HG03432 (cell line): ENCODE data around the gene TOMM40L.
A peak's percentile ranks its signal among the peaks of the same experiment; 100 is the strongest.

ENCODE experiments used
- ATAC-seq: cut with Tn5 transposase; IDR thresholded peaks from one replicate; pipeline ENCODE4 v1.9.1; 2021; ENCODE audit warnings: mild to moderate bottlenecking, moderate library complexity; ENCODE audit not compliant: unreplicated experiment

TOMM40L gene

GRCh38 chr1:161196521-161197451, 29.1 kb upstream of the TOMM40L start:
- no peak for ATAC-seq

- no peak for ATAC-seq
These were observed 28.2 kb upstream of the TOMM40L start for GRCh38 chr1:161197560-161198193.

DNA sequence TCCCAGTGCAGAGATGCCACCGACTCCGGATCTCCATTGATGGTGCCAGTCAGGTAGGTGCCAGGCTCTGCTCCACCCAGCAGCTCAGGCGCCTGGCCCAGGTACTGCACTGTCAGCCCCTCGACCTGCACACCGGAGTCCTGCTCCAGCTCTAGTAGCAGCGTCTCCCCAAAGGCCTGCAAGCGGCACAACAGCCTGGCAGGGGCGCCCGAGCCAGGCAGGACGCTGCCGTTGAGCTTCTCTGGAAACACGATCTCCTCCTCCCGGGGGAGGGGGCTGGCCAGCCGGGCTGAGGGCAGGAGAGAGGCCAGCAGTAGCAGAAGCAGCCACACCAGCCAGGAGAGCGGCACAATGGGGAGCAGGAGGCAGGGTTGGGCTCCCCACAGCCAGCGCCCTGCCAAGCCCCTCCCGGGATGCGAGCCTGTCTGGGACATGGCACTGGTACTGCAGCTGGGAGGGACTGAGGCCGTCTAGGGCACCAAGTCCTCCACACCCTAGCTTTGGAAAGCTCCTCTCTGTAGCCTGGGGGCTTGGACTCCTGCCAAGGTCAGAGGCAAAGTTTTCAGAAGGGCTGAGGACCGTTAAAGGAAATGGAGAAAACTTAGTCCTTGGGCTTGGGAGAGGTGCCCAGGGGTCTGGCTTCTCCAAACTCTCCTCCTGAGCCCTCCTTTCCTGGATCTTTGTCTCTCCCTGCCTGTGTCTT, 27.5 kb upstream of the TOMM40L start:
- ATAC-seq = no peak

DNA sequence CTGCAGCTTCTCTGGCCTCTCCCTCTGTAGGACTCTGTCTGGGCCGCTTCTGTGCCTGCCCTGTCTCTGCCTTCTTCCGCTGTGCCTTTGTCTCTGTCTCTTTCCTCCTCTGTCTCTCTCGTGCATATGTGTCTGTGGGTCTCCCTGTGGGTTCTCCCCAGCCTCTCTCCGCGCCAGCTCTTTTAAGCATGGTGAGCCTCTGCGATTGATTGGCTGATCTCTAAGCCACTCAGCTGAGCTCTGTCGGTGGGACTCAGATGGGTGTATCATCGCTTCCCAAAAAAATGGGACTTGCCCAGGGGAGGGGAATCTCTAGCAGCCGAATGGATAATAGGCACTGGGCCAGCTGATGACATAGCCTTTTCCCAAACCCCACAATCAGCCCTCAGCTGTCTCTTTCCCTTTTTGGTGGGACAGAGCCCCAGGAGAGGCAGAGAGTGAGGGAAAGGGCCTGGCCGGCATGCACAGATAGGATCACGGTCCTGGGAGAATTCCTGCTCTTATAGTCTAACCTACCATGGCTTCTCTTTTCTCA, 26.9 kb upstream of the TOMM40L start, which contains the start of gene ADAMTS4:
Gene ADAMTS4 (minus strand): TSS at position 158 of the 535 bp plus-strand sequence. CDS start 427 bp downstream, outside the sequence.
- ATAC-seq = no peak

DNA sequence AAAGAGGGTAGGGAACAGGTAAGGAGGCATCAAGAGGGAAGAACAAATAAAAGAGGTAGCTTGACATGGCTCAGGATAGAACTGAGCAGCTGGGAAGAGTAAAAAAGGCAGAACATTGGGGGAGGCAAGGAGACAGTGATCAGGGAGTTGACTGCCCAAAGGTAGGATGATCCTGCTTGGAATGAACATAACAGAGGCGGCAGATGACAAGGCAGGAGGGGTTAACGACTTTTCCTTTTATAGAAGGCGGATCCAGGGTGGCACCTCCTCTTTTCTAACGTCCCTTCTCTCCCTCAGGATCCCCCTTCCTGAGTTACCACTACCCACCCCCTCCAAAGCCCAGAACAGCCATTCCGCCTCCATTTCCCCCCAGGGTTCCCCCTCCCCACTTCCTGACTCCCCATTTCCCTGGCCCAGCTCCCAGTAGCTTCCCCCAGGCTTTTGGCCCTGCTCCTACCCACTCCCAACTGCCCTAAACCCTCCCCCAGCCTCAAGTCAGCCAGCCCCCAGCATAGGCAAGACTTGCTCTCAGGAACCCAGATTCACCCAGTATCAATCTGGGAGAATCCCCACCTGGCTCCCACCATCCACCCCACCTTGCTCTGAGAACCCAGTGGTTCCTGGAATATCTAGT, 26.2 kb upstream of the TOMM40L start:
- no peak for ATAC-seq

GRCh38 chr1:161200421-161200991, 25.4 kb upstream of the TOMM40L start:
- no peak for ATAC-seq

DNA sequence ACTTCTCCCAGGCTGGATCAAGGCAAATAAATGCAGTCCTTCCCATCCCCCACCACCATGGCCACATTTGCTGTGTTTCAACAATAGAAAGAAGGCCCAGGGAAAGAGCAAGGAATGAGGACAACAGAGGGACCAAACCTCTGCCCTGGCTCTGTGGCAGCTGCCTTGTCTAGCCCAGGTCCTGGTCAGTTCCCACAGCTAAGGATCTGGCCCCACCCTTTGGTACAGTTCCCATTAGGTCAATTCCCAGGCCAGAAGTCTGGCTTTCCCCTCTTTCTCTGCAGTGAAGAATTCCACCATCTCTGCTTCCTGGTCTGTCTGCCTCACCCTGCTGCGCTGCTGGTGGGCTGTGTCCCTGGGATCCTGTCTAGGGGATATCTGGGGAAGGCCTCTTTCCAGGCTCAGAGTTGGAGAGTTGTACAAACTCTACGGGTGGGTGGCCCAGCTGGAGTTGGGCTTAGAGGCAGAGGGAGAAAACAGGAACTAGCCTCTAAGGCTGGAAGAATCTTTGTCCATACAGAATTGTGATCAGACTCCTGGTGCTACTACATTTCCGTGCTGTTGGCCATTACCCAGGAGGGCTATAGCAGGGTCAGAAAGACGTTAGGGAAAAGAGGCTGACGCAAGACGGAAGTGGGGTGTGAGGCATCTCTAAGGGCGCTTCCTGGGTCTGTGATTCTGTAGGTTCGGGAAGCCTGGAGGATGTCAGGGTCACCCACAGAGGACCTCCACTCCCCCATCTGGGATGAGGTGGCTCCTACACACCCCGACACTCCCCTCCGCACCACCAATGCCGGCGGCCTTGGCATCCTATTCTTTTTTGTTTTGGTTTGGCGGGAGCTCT, 24.6 kb upstream of the TOMM40L start:
- no peak for ATAC-seq

DNA sequence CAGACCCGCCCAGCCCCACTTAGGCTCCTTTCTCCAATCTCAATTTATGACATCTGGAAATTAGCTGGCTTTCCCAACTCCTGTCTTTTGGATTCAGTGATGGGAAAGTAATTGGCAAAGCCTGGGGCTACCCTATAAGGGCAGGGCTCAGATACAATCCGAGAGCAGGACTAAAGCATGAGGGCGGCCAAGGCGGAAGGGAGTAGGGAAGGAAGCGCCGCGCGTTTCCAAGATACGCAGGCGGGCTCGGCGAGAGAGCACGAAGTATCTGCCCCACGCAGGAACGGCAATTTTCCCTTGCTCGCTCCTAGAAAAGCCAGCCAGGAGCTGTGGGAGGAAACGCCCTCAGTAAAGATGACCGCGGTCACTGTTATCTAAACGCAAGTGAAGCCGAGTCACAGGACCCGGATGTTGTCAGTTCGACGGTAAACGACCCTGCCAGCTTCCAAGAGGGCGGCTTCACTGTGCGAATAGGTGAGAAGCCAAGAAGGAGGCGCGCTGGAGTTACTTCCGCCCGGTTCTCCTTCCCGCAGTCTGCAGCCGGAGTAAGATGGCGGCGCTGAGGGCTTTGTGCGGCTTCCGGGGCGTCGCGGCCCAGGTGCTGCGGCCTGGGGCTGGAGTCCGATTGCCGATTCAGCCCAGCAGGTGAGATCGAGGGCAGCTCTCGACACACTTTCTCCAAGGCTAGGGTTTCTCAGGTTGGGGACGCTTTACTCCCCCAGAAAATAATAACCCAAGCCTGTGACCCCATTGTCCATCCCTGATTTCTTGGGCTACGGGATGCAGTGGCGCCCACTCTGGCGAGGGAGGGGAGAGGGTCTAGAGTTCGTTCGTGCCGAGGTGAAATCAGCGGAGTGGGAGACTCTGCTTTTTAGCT, 23.8 kb upstream of the TOMM40L start, which contains the start of gene NDUFS2:
Gene NDUFS2 (plus strand): TSS at position 532 of the 877 bp plus-strand sequence. CDS start 19 bp downstream, at position 551.
- peak; percentile 95 for ATAC-seq

GRCh38 chr1:161206411-161207140, 19.3 kb upstream of the TOMM40L start:
- ATAC-seq = no peak

DNA sequence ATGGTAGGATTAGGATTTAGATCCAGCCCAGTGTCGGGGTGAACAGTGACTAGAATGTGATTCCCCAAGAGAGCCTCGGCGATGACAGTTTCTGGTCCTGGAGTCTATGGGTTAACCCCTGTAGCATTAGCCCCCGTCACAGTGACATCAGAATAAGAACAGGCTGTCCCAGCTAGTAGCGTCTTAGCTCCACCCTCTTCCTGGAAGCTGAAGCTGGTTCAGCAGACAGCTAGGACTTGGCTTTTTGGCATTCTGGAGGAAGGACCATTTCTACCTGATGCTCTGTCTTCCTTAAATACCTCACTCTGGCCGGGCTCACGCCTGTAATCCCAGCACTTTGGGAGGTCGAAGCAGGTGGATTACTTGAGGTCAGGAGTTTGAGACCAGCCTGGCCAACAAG, 18.7 kb upstream of the TOMM40L start:
- ATAC-seq = no peak

DNA sequence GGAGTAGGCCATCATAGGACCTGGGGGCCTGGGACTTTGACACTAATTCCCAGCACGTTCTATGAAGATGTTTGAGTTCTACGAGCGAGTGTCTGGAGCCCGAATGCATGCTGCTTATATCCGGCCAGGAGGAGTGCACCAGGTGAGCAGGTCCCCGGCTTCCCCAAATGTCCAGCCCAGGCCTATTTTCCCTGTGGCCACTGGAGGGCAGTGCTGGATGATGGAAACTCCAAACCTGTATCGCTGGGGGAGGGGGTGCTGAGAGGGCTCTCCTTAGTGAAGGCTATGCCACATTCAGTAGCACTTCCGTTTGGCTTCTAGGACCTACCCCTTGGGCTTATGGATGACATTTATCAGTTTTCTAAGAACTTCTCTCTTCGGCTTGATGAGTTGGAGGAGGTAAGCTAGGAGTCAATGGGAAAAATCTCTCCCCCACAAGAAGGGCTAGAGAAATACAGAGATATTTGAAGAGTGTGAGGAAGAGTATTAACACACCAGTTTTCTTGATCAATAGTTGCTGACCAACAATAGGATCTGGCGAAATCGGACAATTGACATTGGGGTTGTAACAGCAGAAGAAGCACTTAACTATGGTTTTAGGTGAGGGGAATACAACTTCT, 16.0 kb upstream of the TOMM40L start:
- ATAC-seq = no peak

DNA sequence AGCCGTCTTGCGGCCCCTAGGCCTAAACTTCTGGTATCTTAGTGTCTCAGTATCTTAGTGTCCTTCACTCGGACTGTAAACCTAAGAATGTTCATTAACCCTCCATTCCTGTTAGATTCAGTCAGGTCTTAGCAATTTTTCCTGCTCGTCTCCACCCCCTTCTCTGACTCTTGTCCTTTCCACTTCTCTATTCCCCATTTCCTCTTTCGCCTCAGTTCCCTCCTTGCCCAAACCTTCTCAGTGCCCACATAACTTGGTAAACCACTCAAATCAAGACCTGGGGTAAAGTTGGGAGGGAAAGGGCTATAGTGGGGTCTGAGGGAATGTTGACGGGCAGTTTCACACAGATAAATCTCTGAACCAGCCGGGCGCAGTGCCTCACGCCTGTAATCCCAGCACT, 11.5 kb upstream of the TOMM40L start:
- ATAC-seq = no peak

GRCh38 chr1:161215076-161215475, 10.8 kb upstream of the TOMM40L start, which contains the start of gene FCER1G:
Gene FCER1G, plus strand, starts transcription at chr1:161215295. Its CDS starts 27 bp downstream, at chr1:161215322.
- no peak for ATAC-seq

GRCh38 chr1:161216945-161217712, 8.7 kb upstream of the TOMM40L start:
- peak; percentile 89 for ATAC-seq

DNA sequence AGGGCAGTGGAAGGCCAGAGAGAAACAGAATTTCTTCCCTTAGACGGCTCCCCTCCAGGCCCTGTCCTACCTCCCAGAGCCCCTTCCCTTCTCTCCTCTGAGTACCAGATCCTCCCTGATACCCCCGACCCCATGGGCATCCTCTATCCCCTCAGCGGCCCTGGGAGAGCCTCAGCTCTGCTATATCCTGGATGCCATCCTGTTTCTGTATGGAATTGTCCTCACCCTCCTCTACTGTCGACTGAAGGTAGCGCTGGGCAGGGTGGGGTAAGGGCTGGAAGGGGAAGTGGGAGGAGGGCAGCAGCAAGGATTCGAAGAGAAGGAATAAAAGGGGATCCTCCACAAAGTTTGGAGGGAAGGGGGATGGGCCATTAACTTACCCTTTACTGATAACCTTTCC, 8.0 kb upstream of the TOMM40L start:
- ATAC-seq = no peak

DNA sequence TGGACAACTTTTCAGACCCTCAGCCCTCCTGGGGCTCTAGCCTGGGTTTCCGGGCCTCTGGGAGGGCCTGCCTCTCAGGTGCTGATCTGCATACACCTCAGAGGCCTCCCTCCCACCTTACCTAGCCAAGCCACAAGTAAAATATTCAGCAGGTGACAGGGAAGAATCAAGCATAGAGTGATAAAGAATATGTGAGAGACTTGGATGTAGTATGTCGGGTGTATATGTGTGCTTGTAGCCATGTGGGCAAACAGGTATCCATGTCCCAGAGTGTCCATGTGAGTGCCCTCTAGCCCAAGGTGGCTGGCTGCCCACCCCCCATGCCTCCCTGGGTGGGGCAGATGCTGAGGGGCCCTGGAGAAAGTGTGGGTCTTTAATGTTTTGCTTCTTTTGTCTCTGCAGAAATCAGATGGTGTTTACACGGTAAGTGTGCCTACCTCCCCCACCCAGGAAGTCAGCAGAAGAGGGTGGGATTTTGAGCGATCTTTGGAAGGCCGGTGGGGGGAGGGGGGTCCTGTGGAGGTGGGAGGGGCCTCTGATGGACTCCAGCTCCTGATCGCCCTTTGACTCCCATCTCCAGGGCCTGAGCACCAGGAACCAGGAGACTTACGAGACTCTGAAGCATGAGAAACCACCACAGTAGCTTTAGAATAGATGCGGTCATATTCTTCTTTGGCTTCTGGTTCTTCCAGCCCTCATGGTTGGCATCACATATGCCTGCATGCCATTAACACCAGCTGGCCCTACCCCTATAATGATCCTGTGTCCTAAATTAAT, 7.4 kb upstream of the TOMM40L start:
- no peak for ATAC-seq
